Loucy (cell line): Measurements from ENCODE around the gene SMOC2.

ENCODE experiments used
- H2AFZ ChIP-seq: fragments of 200-600 bp; sonication (generic); 2 replicates; pipeline ENCODE4 v1.6.0; 2016; ENCODE audit warnings: antibody characterized with exemption, mild to moderate bottlenecking, low read length, moderate library complexity
- H3F3A ChIP-seq: fragments of 200-600 bp; 2 replicates; pipeline ENCODE4 v1.6.0; 2016; ENCODE audit warnings: antibody characterized with exemption, low read depth, mild to moderate bottlenecking
- H3K27me3 ChIP-seq: fragments of 200-600 bp; sonication (generic); 2 replicates; pipeline ENCODE4 v1.6.1; 2014; ENCODE audit warnings: low read length, mild to moderate bottlenecking; ENCODE audit not compliant: insufficient read depth, poor library complexity, severe bottlenecking
- H3K36me3 ChIP-seq: fragments of 200-600 bp; sonication (generic); 2 replicates; pipeline ENCODE4 v1.6.1; 2016; ENCODE audit warnings: low read length; ENCODE audit not compliant: insufficient read depth
- H3K4me1 ChIP-seq: fragments of 200-600 bp; sonication (generic); 2 replicates; pipeline ENCODE4 v1.5.1; 2014; ENCODE audit warnings: low read length, mild to moderate bottlenecking; ENCODE audit not compliant: insufficient read depth, poor library complexity, severe bottlenecking
- H3K4me2 ChIP-seq: fragments of 200-600 bp; sonication (generic); 2 replicates; pipeline ENCODE4 v1.6.0; 2014; ENCODE audit warnings: antibody characterized with exemption, low read length, low read depth, mild to moderate bottlenecking; ENCODE audit not compliant: poor library complexity, severe bottlenecking
- H3K4me3 ChIP-seq: fragments of 200-600 bp; sonication (generic); 2 replicates; pipeline ENCODE4 v1.5.1; 2014; ENCODE audit warnings: low read length, mild to moderate bottlenecking, mixed read lengths; ENCODE audit not compliant: poor library complexity, severe bottlenecking
- H3K79me2 ChIP-seq: fragments of 200-600 bp; sonication (generic); 2 replicates; pipeline ENCODE4 v1.6.1; 2014; ENCODE audit warnings: low read length; ENCODE audit not compliant: insufficient read depth
- H3K9ac ChIP-seq: fragments of 200-600 bp; sonication (generic); 2 replicates; pipeline ENCODE4 v1.6.0; 2014; ENCODE audit warnings: mild to moderate bottlenecking, low read depth, low read length, moderate library complexity; ENCODE audit not compliant: poor library complexity, severe bottlenecking
- H3K9me2 ChIP-seq: fragments of 200-600 bp; sonication (generic); replicated peaks from 2 replicates; pipeline ENCODE4 v1.6.1; 2016; ENCODE audit warnings: low read depth, low read length, mixed read lengths
- H3K9me3 ChIP-seq: fragments of 200-600 bp; sonication (generic); 2 replicates; pipeline ENCODE4 v1.6.1; 2014; ENCODE audit warnings: mild to moderate bottlenecking, antibody characterized with exemption, low read length, low read depth; ENCODE audit not compliant: insufficient read depth
- H4K20me1 ChIP-seq: fragments of 200-600 bp; sonication (generic); 2 replicates; pipeline ENCODE4 v1.6.0; 2014; ENCODE audit warnings: antibody characterized with exemption, low read length, mild to moderate bottlenecking; ENCODE audit not compliant: insufficient read depth, poor library complexity, severe bottlenecking
- CTCF ChIP-seq: fragments of 200-600 bp; sonication (generic); conservative IDR thresholded peaks from 2 replicates; pipeline ENCODE4 v1.5.1; 2014; ENCODE audit warnings: mild to moderate bottlenecking, antibody characterized with exemption, low read length
- EZH2phosphoT487 ChIP-seq: fragments of 200-600 bp; IDR thresholded peaks from 2 replicates; pipeline ENCODE4 v1.6.1; 2018; ENCODE audit warnings: antibody characterized with exemption, mild to moderate bottlenecking, moderate library complexity, borderline replicate concordance

The SMOC2 gene

GRCh38 chr6:168532070-168532469 is 91.1 kb downstream of the SMOC2 start:
- Histone ChIP-seq H3K36me3 (no peaks in the 10 kb centered on the region), H3K4me1 (no peaks in the 10 kb centered on the region), H3K79me2 (no peaks in the 10 kb centered on the region), H3K4me2 (no peak overlapping the region), H3K9me3 (no peaks in the 10 kb centered on the region; the same call in 1 of the 2 replicates), H3F3A (no peaks in the 10 kb centered on the region), H4K20me1 (no peaks in the 10 kb centered on the region), H3K27me3 (no peaks in the 10 kb centered on the region), H3K9me2 (no peaks in the 10 kb centered on the region), H2AFZ (no peak overlapping the region), H3K4me3 (no peak overlapping the region), H3K9ac (no peak overlapping the region)
- no peak for TF ChIP-seq CTCF
- TF ChIP-seq EZH2phosphoT487, result no peak

GRCh38 chr6:168533414-168533813 is 92.4 kb downstream of the SMOC2 start:
- Histone ChIP-seq H3K9ac (no peak overlapping the region), H3K27me3 (no peaks in the 10 kb centered on the region), H3K9me2 (no peaks in the 10 kb centered on the region), H3K4me1 (no peaks in the 10 kb centered on the region), H3F3A (no peaks in the 10 kb centered on the region), H3K36me3 (no peaks in the 10 kb centered on the region), H3K9me3 (peaks cover 2% of the 10 kb centered on the region; the same call in 1 of the 2 replicates), H2AFZ (no peak overlapping the region), H3K4me2 (no peak overlapping the region), H4K20me1 (no peaks in the 10 kb centered on the region), H3K79me2 (no peaks in the 10 kb centered on the region), H3K4me3 (no peak overlapping the region)
- TF ChIP-seq CTCF (no peak), EZH2phosphoT487 (no peak)

GRCh38 chr6:168534265-168534664 is 93.3 kb downstream of the SMOC2 start:
- Histone ChIP-seq H3K9ac (no peak overlapping the region), H3K79me2 (no peaks in the 10 kb centered on the region), H4K20me1 (no peaks in the 10 kb centered on the region), H3K9me2 (no peaks in the 10 kb centered on the region), H3F3A (no peaks in the 10 kb centered on the region), H3K4me1 (no peaks in the 10 kb centered on the region), H3K9me3 (peaks cover 2% of the 10 kb centered on the region; the same call in 1 of the 2 replicates), H3K4me2 (no peak overlapping the region), H3K36me3 (no peaks in the 10 kb centered on the region), H3K4me3 (no peak overlapping the region), H3K27me3 (no peaks in the 10 kb centered on the region), H2AFZ (no peak overlapping the region)
- TF ChIP-seq EZH2phosphoT487, result no peak
- TF ChIP-seq CTCF, result no peak
